ENCODE results near the gene PCSK7.

The PCSK7 gene

GRCh38 chr11:117179048-117179999 is 52.5 kb downstream of the PCSK7 start (continued):
- TF ChIP-seq BCL6B (tag by site-specific recombination; IDR thresholded peaks at IDR 0.05) (no peak), BCL11B (tag by site-specific recombination; IDR thresholded peaks at IDR 0.05; ENCODE audit: low read depth) (no peak), ZNF561 (tag by site-specific recombination; IDR thresholded peaks at IDR 0.05; ENCODE audit: borderline replicate concordance) (no peak)

GRCh38 chr11:117178210-117179034 is 53.5 kb downstream of the PCSK7 start, which contains the start of gene SIDT2:
TSS of gene SIDT2 (plus strand) at chr11:117178743. CDS start at chr11:117179264, 521 bp downstream.
- Histone ChIP-seq H3K4me1 (ENCODE audit: control insufficient read depth, insufficient read depth, low read length) (no peaks in the 10 kb centered on the region), H3K4me3 (ENCODE audit: low read depth, low read length) (peak within 1 kb of the TSS; percentile 63), H3K9me3 (ENCODE audit: control insufficient read depth, insufficient read depth, low read depth, low read length) (no peaks in the 10 kb centered on the region), H3K27ac (ENCODE audit: extremely low read depth, low read depth, low read length) (peak within 1 kb of the TSS; percentile 33; the same call in 1 of the 2 replicates), H3K36me3 (ENCODE audit: control insufficient read depth in 2 of 2, insufficient read depth in 1 of 2, low read length in 2 of 2) (peaks cover 0 to 16% of the 10 kb centered on the region in 2 experiments; a peak in 1 of 3 replicates)
- CTCF ChIA-PET = interaction anchor here (0.7 to 7.1 kb wide), 8 partner anchors 11 to 70 kb away, joined by 3 to 71 read pairs (median 4); partner anchors contain the start of gene PCSK7
- POLR2A ChIA-PET = interaction anchor here (0.6 to 2.4 kb wide), 12 partner anchors 8 to 385 kb away, joined by 3 to 28 read pairs (median 4); partner anchors contain the start of genes PAFAH1B2 and TAGLN
- TF ChIP-seq ZBTB8A (tag by site-specific recombination; IDR thresholded peaks at IDR 0.05) (peak; percentile 96), ZBTB48 (tag by site-specific recombination; IDR thresholded peaks at IDR 0.05) (peak; percentile 70), ZNF24 (tag by site-specific recombination; IDR thresholded peaks at IDR 0.05) (no peak), ZNF843 (tag by site-specific recombination; IDR thresholded peaks at IDR 0.05) (0 out of 2 replicates have a peak, but pooled peaks have one; percentile 12), SP3 (tag by site-specific recombination; IDR thresholded peaks at IDR 0.05) (peak; percentile 53; the same call in 1 of the 2 replicates), PRDM1 (tag by site-specific recombination; IDR thresholded peaks at IDR 0.05) (peak; percentile 88), ZNF394 (tag by site-specific recombination; IDR thresholded peaks at IDR 0.05; ENCODE audit: borderline replicate concordance) (peak; percentile 32; the same call in 1 of the 2 replicates), WT1 (tag by site-specific recombination; IDR thresholded peaks at IDR 0.05) (peak; percentile 65; the same call in 1 of the 2 replicates), SP7 (tag by site-specific recombination; IDR thresholded peaks at IDR 0.05) (0 out of 2 replicates have a peak, but pooled peaks have one; percentile 44), ZNF660 (tag by site-specific recombination; IDR thresholded peaks at IDR 0.05) (peak; percentile 54; the same call in 1 of the 2 replicates), ZNF747 (tag by site-specific recombination; IDR thresholded peaks at IDR 0.05) (no peak), ZNF629 (tag by site-specific recombination; IDR thresholded peaks at IDR 0.05) (peak; percentile 85), ZNF530 (tag by site-specific recombination; IDR thresholded peaks at IDR 0.05; ENCODE audit: low read depth) (no peak), ZNF354C (tag by site-specific recombination; IDR thresholded peaks at IDR 0.05; ENCODE audit: borderline replicate concordance, low read depth) (no peak), ZBTB49 (tag by site-specific recombination; IDR thresholded peaks at IDR 0.05; ENCODE audit: low read depth) (no peak), EGR2 (tag by site-specific recombination; IDR thresholded peaks at IDR 0.05; ENCODE audit: low read depth) (no peak), REPIN1 (tag by site-specific recombination; IDR thresholded peaks at IDR 0.05; ENCODE audit: low read depth) (no peak), ZXDB (tag by site-specific recombination; IDR thresholded peaks at IDR 0.05) (peak; percentile 58), KLF17 (tag by site-specific recombination; IDR thresholded peaks at IDR 0.05) (peak; percentile 58; the same call in 1 of the 2 replicates), ZNF560 (tag by site-specific recombination; IDR thresholded peaks at IDR 0.05; ENCODE audit: borderline replicate concordance) (no peak), ZSCAN30 (tag by site-specific recombination; IDR thresholded peaks at IDR 0.05) (peak; percentile 90), KLF8 (tag by site-specific recombination; IDR thresholded peaks at IDR 0.05) (peak; percentile 59; the same call in 1 of the 2 replicates), ZNF16 (tag by site-specific recombination; IDR thresholded peaks at IDR 0.05; ENCODE audit: low read depth) (no peak), HIC1 (tag by site-specific recombination; IDR thresholded peaks at IDR 0.05) (no peak)

Data from HEK293 (cell line).